CD14-positive monocyte (primary cell): ENCODE results near the gene FAM180B. TPM values are rescaled to one million over a fixed set of nuclear protein-coding genes. Genes with fewer than 3 reads are reported as not detected.
"Not testable (repeated sequence)": the region's sequence is repeated elsewhere in the genome, so short reads cannot be mapped to it uniquely, and the experiment has no call there.

ENCODE experiments used
- DNase-seq, 3 donors: peaks; one replicate each; pipeline ENCODE4 v3.0.0-alpha.2; 2011 to 2022
- H2AFZ ChIP-seq: 2 replicates; pipeline ENCODE4 v1.6.0; 2012; ENCODE audit warnings: mild to moderate bottlenecking, low read depth, low read length, inconsistent platforms; ENCODE audit not compliant: insufficient read depth, poor library complexity, severe bottlenecking
- H3K27ac ChIP-seq, 2 donors: 1 replicate in 1 of 2; 2 replicates in 1 of 2; pipeline ENCODE4 v1.5.1; 2012 to 2013; ENCODE audit warnings: low read length in 2 of 2, control low read depth in 1 of 2, inconsistent platforms in 1 of 2, low read depth in 1 of 2, mild to moderate bottlenecking in 1 of 2
- H3K27me3 ChIP-seq, 2 donors: one replicate each; pipeline versions ENCODE4 v1.6.0 to v1.6.1; 2011 to 2013; ENCODE audit warnings: low read length in 2 of 2; ENCODE audit not compliant: control insufficient read depth in 2 of 2, insufficient read depth in 2 of 2
- H3K36me3 ChIP-seq, 2 donors: replicated peaks in 1 of 2; 1 replicate in 1 of 2; 2 replicates in 1 of 2; pipeline versions ENCODE4 v1.5.1 to v1.6.1; 2012 to 2013; ENCODE audit warnings: low read length in 2 of 2, control low read depth in 1 of 2, inconsistent platforms in 1 of 2, mild to moderate bottlenecking in 1 of 2; ENCODE audit not compliant: insufficient read depth in 2 of 2, control insufficient read depth in 1 of 2
- H3K4me1 ChIP-seq, 2 donors: 1 replicate in 1 of 2; 2 replicates in 1 of 2; pipeline versions ENCODE4 v1.5.1 to v1.6.1; 2012 to 2013; ENCODE audit warnings: low read length in 2 of 2, control low read depth in 1 of 2, inconsistent platforms in 1 of 2, mild to moderate bottlenecking in 1 of 2, moderate library complexity in 1 of 2; ENCODE audit not compliant: insufficient read depth in 2 of 2, control insufficient read depth in 1 of 2
- H3K4me2 ChIP-seq: replicated peaks from 2 replicates; pipeline ENCODE3; 2012; ENCODE audit warnings: low read length, moderate library complexity, mild to moderate bottlenecking; ENCODE audit not compliant: poor library complexity, severe bottlenecking; ENCODE audit errors: extremely low read depth
- H3K4me3 ChIP-seq, 3 experiments: fragments of 200-600 bp in 1 of 3; sonication (generic) in 1 of 3; replicated peaks in 1 of 3; 1 replicate in 2 of 3; 2 replicates in 1 of 3; pipeline ENCODE4 v1.5.1; 2011 to 2013; ENCODE audit warnings: low read length in 3 of 3, mild to moderate bottlenecking in 3 of 3, control low read depth in 2 of 3, low read depth in 2 of 3, inconsistent platforms in 1 of 3, moderate library complexity in 1 of 3
- H3K79me2 ChIP-seq: 2 replicates; pipeline ENCODE4 v1.6.0; 2012; ENCODE audit warnings: mild to moderate bottlenecking, control low read depth, inconsistent platforms, low read length, moderate library complexity; ENCODE audit not compliant: insufficient read depth
- H3K9ac ChIP-seq: 2 replicates; pipeline ENCODE4 v1.6.0; 2017; ENCODE audit warnings: low read length, mild to moderate bottlenecking; ENCODE audit not compliant: insufficient read depth, poor library complexity, severe bottlenecking
- H3K9me3 ChIP-seq, 2 donors: replicated peaks in 1 of 2; 1 replicate in 1 of 2; 2 replicates in 1 of 2; pipeline versions ENCODE4 v1.5.1 to v1.6.1; 2012 to 2013; ENCODE audit warnings: low read length in 2 of 2, control low read depth in 1 of 2; ENCODE audit not compliant: control insufficient read depth in 1 of 2, insufficient read depth in 1 of 2
- H4K20me1 ChIP-seq: 2 replicates; pipeline ENCODE4 v1.6.0; 2012; ENCODE audit warnings: mild to moderate bottlenecking, low read length, control low read depth, moderate library complexity; ENCODE audit not compliant: insufficient read depth
- H3K27ac Mint-ChIP-seq, 7 donors: one replicate each; pipeline ENCODE4 v1.8.0; 2020; ENCODE audit warnings: mild to moderate bottlenecking in 7 of 7, mixed read lengths in 7 of 7, moderate library complexity in 6 of 7, inconsistent platforms in 2 of 7
- H3K27me3 Mint-ChIP-seq, 3 donors: one replicate each; pipeline ENCODE4 v1.8.0; 2021 to 2022; ENCODE audit warnings: low read depth in 3 of 3, mild to moderate bottlenecking in 3 of 3, mixed read lengths in 3 of 3, moderate library complexity in 3 of 3, inconsistent platforms in 1 of 3
- H3K36me3 Mint-ChIP-seq, 2 donors: one replicate each; pipeline ENCODE4 v1.8.0; 2020; ENCODE audit warnings: mixed read lengths in 2 of 2, inconsistent platforms in 1 of 2, mild to moderate bottlenecking in 1 of 2
- H3K4me1 Mint-ChIP-seq: one replicate; pipeline ENCODE4 v1.8.0; 2020; ENCODE audit warnings: mild to moderate bottlenecking, mixed read lengths
- H3K4me3 Mint-ChIP-seq, 2 donors: one replicate each; pipeline ENCODE4 v1.8.0; 2020; ENCODE audit warnings: mild to moderate bottlenecking in 2 of 2, mixed read lengths in 2 of 2, moderate library complexity in 1 of 2
- H3K9me3 Mint-ChIP-seq, 7 donors: one replicate each; pipeline ENCODE4 v1.8.0; 2020 to 2022; ENCODE audit warnings: mixed read lengths in 7 of 7, mild to moderate bottlenecking in 6 of 7, moderate library complexity in 6 of 7, inconsistent platforms in 2 of 7
- CTCF ChIP-seq: fragments of 200-600 bp; IDR thresholded peaks from one replicate; pipeline ENCODE4 v1.8.0; 2022; ENCODE audit warnings: antibody characterized with exemption, mild to moderate bottlenecking
- WGBS: methylation state at CpG from one replicate; pipeline ENCODE4 v1.1.5; 2013; ENCODE audit warnings: missing lambda C conversion rate; ENCODE audit not compliant: insufficient coverage; 5-methylcytosine and 5-hydroxymethylcytosine counted together
- intact Hi-C, 2 donors: fragments of 100-400 bp; cut with micrococcal nuclease; formaldehyde crosslinking; loops; one replicate each; pipeline versions ENCODE4 v1.15.0 to v1.15.1; 2023
- polyA plus RNA-seq, 3 donors: library from polyadenylated mRNA; depleted of rRNA in 1 of 3; unstranded in 2 of 3; stranded (reverse) in 1 of 3; fragments of 300-500 nt in 2 of 3; fragments of >200 nt in 1 of 3; fragmentation: Illumina TruSeq in 2 of 3; gene quantifications; 1 replicate in 2 of 3; 2 replicates in 1 of 3; pipeline ENCODE4 v1.2.3, GENCODE V29; 2012 to 2021

FAM180B gene
- polyA plus RNA-seq, 3 donors: 0.13 TPM; not detected in 2

- H3K27me3 Mint-ChIP-seq: peaks cover 0 to 2% (median 0%) of the 10 kb centered on the region in 3 donors
- intact Hi-C loops: no loop called here
Measured at GRCh38 chr11:47558695-47559094, 27.8 kb upstream of the FAM180B start.

GRCh38 chr11:47560426-47560825, 26.1 kb upstream of the FAM180B start:
- Histone ChIP-seq H3K4me1 (peaks cover 19 to 20% of the 10 kb centered on the region in 2 donors), H4K20me1 (no peaks in the 10 kb centered on the region), H3K27me3 (no peaks in the 10 kb centered on the region), H3K79me2 (peaks cover 7% of the 10 kb centered on the region), H3K9ac (no peak overlapping the region), H3K4me3 (peak overlapping the region in 1 of 3 experiments; percentile 28), H3K36me3 (no peaks in the 10 kb centered on the region), H3K27ac (peak overlapping the region in 1 of 2 donors; percentile 48), H2AFZ (no peak overlapping the region), H3K9me3 (no peaks in the 10 kb centered on the region), H3K4me2 (no peak overlapping the region)
- peak in 1 of 3 donors; percentile 22 for DNase-seq
- intact Hi-C loops: no loop called here
- Mint-ChIP-seq H3K27me3 (peaks cover 0 to 2% (median 0%) of the 10 kb centered on the region in 3 donors), H3K27ac (peak overlapping the region in 3 of 7 donors; percentile 1 to 76 (median 54)), H3K9me3 (peaks cover 0 to 2% (median 0%) of the 10 kb centered on the region in 7 donors), H3K4me3 (no peak overlapping the region), H3K4me1 (peaks cover 11% of the 10 kb centered on the region), H3K36me3 (no peaks in the 10 kb centered on the region)
- WGBS: 0% methylated on average over 2 of the region's 2 CpGs
- TF ChIP-seq CTCF: no peak

More at GRCh38 chr11:47558695-47559094, 27.8 kb upstream of the FAM180B start:
- Mint-ChIP-seq H3K27ac (no peak overlapping the region), H3K4me1 (peaks cover 8% of the 10 kb centered on the region), H3K4me3 (no peak overlapping the region), H3K9me3 (peaks cover 0 to 2% (median 0%) of the 10 kb centered on the region in 7 donors), H3K36me3 (no peaks in the 10 kb centered on the region)
- Histone ChIP-seq H2AFZ (no peak overlapping the region), H3K4me3 (no peak overlapping the region), H4K20me1 (no peaks in the 10 kb centered on the region), H3K79me2 (no peaks in the 10 kb centered on the region), H3K27me3 (no peaks in the 10 kb centered on the region), H3K9me3 (no peaks in the 10 kb centered on the region), H3K36me3 (no peaks in the 10 kb centered on the region), H3K4me1 (peaks cover 12 to 14% of the 10 kb centered on the region in 2 donors), H3K27ac (no peak overlapping the region), H3K4me2 (no peak overlapping the region), H3K9ac (no peak overlapping the region)
- DNase-seq: no peak
- WGBS: no CpG with 5 or more reads among the region's 1 CpG
- no peak for TF ChIP-seq CTCF

- peaks cover 27% of the 10 kb centered on the region for H3K79me2 ChIP-seq
- H3K4me2 ChIP-seq, H3K9me3 Mint-ChIP-seq, H3K27ac Mint-ChIP-seq, intact Hi-C loops, H3K36me3 ChIP-seq, H3K9me3 ChIP-seq, H3K27me3 ChIP-seq, H3K36me3 Mint-ChIP-seq, H3K27ac ChIP-seq, H4K20me1 ChIP-seq, H3K4me3 Mint-ChIP-seq, H2AFZ ChIP-seq, H3K27me3 Mint-ChIP-seq, H3K4me3 ChIP-seq, H3K9ac ChIP-seq, DNase-seq: not testable (repeated sequence)
- WGBS: 100% methylated on average over 1 of the region's 4 CpGs
- H3K4me1 ChIP-seq: peaks cover 26 to 34% of the 10 kb centered on the region in 2 donors
- H3K4me1 Mint-ChIP-seq: peaks cover 20% of the 10 kb centered on the region
Measured at GRCh38 chr11:47562393-47562792, 24.1 kb upstream of the FAM180B start.
